SK-N-SH (cell line): ENCODE measurements around the gene FAM209A. TPM values are rescaled to one million over a fixed set of nuclear protein-coding genes. Genes with fewer than 3 reads are reported as not detected.

Experiments
- CTCF ChIA-PET: fragments of 300-600, 350-600 bp; formaldehyde crosslinking; extraction: SDS; loops from one replicate; lab custom pipeline; 2021; lab: Yijun Ruan, JAX
- POLR2A ChIA-PET: fragments of 350-600 bp; sonication (Branson Sonifier 250); formaldehyde crosslinking; extraction: SDS; loops from one replicate; lab custom pipeline; 2020; ENCODE audit warnings: antibody characterized with exemption, inconsistent platforms; lab: Yijun Ruan, JAX
- DNase-seq: peaks from one replicate; pipeline ENCODE4 v3.0.0; 2012
- H2AFZ ChIP-seq: fragments of 200-600 bp; sonication (generic); 2 replicates; pipeline ENCODE4 v1.8.1; 2016; ENCODE audit warnings: antibody characterized with exemption, mild to moderate bottlenecking, low read depth
- H3F3A ChIP-seq: fragments of 200-600 bp; sonication (generic); replicated peaks from 2 replicates; pipeline ENCODE3; 2016; ENCODE audit warnings: antibody characterized with exemption, mild to moderate bottlenecking; ENCODE audit not compliant: insufficient read depth
- H3K27ac ChIP-seq, 2 experiments: fragments of 200-500 bp in 1 of 2; fragments of 200-600 bp in 1 of 2; sonication (Bioruptor generic) in 1 of 2; sonication (generic), shearing (Covaris generic) in 1 of 2; 2 replicates each; pipeline versions ENCODE4 v1.5.1 to v1.6.1; 2014 to 2016; ENCODE audit warnings: low read depth in 2 of 2, inconsistent platforms in 1 of 2, low read length in 1 of 2, mild to moderate bottlenecking in 1 of 2, mixed read lengths in 1 of 2
- H3K27me3 ChIP-seq: fragments of 200-600 bp; sonication (generic), shearing (Covaris generic); 2 replicates; pipeline ENCODE4 v1.6.1; 2016; ENCODE audit warnings: mixed run types; ENCODE audit not compliant: insufficient read depth
- H3K36me3 ChIP-seq, 2 experiments: fragments of 200-500 bp in 1 of 2; fragments of 200-600 bp in 1 of 2; sonication (Bioruptor generic) in 1 of 2; sonication (generic) in 1 of 2; replicated peaks in 1 of 2; 2 replicates each; pipeline versions ENCODE3 to v1.5.1; 2014 to 2016; ENCODE audit warnings: low read length in 1 of 2, mild to moderate bottlenecking in 1 of 2; ENCODE audit not compliant: insufficient read depth in 2 of 2, control insufficient read depth in 1 of 2
- H3K4me1 ChIP-seq, 2 experiments: fragments of 200-500 bp in 1 of 2; fragments of 200-600 bp in 1 of 2; sonication (Bioruptor generic) in 1 of 2; sonication (generic), shearing (Covaris generic) in 1 of 2; 2 replicates each; pipeline versions ENCODE4 v1.5.1 to v1.6.1; 2014 to 2016; ENCODE audit warnings: low read depth in 1 of 2, low read length in 1 of 2, mixed run types in 1 of 2; ENCODE audit not compliant: insufficient read depth in 2 of 2, control insufficient read depth in 1 of 2
- H3K4me2 ChIP-seq: fragments of 200-600 bp; sonication (generic), shearing (Covaris generic); 2 replicates; pipeline ENCODE4 v1.6.1; 2017; ENCODE audit warnings: mixed run types
- H3K4me3 ChIP-seq, 2 experiments: fragments of 200-500 bp in 1 of 2; fragments of 200-600 bp in 1 of 2; sonication (Bioruptor generic) in 1 of 2; sonication (generic), shearing (Covaris generic) in 1 of 2; 2 replicates each; pipeline versions ENCODE4 v1.5.1 to v1.8.1; 2014 to 2016; ENCODE audit warnings: low read depth in 2 of 2, inconsistent platforms in 1 of 2, low read length in 1 of 2, mild to moderate bottlenecking in 1 of 2, mixed read lengths in 1 of 2, moderate library complexity in 1 of 2
- H3K79me2 ChIP-seq: fragments of 200-600 bp; sonication (generic); 2 replicates; pipeline ENCODE4 v1.8.1; 2017; ENCODE audit warnings: mild to moderate bottlenecking; ENCODE audit not compliant: insufficient read depth
- H3K9ac ChIP-seq: fragments of 200-600 bp; sonication (generic); 2 replicates; pipeline ENCODE4 v1.6.1; 2017; ENCODE audit warnings: mixed run types
- H3K9me2 ChIP-seq: fragments of 200-600 bp; sonication (generic); 2 replicates; pipeline ENCODE4 v1.6.1; 2017; ENCODE audit warnings: mixed run types
- H3K9me3 ChIP-seq: fragments of 200-600 bp; sonication (generic); 2 replicates; pipeline ENCODE4 v1.6.1; 2017; ENCODE audit warnings: mixed run types, mild to moderate bottlenecking, moderate library complexity
- H4K20me1 ChIP-seq: fragments of 200-600 bp; sonication (generic); 2 replicates; pipeline ENCODE4 v1.6.1; 2017; ENCODE audit warnings: mild to moderate bottlenecking, mixed run types; ENCODE audit not compliant: insufficient read depth
- EZH2phosphoT487 ChIP-seq: fragments of 200-600 bp; sonication (generic); IDR thresholded peaks from 2 replicates; pipeline ENCODE4 v1.6.1; 2017; ENCODE audit warnings: low read depth, mixed run types, mild to moderate bottlenecking, antibody characterized with exemption, moderate library complexity, borderline replicate concordance
- FOSL2 ChIP-seq: IDR thresholded peaks from 2 replicates; pipeline ENCODE4 v1.4.0; 2012; ENCODE audit warnings: low read depth, mild to moderate bottlenecking, moderate library complexity, borderline replicate concordance
- FOXM1 ChIP-seq: IDR thresholded peaks from 2 replicates; pipeline ENCODE4 v1.4.0; 2012; ENCODE audit warnings: low read depth, mild to moderate bottlenecking
- GATA2 ChIP-seq: sonication (generic); formaldehyde crosslinking; IDR thresholded peaks from 2 replicates; pipeline ENCODE4 v1.5.0; 2020; ENCODE audit warnings: mild to moderate bottlenecking, missing genetic modification reagents
- RAD21 ChIP-seq: IDR thresholded peaks from 2 replicates; pipeline ENCODE4 v1.6.1; 2012; ENCODE audit warnings: mild to moderate bottlenecking, low read length
- RCOR1 ChIP-seq: fragments of 150-350 bp; IDR thresholded peaks from 2 replicates; pipeline ENCODE4 v1.6.1; 2017; ENCODE audit warnings: antibody characterized with exemption, low read length
- RFX5 ChIP-seq: IDR thresholded peaks from 2 replicates; pipeline ENCODE4 v1.6.1; 2012; ENCODE audit warnings: mild to moderate bottlenecking, improper control_type of control experiment, low read length
- RXRA ChIP-seq: IDR thresholded peaks from 2 replicates; pipeline ENCODE4 v1.4.0; 2012; ENCODE audit warnings: low read depth, mild to moderate bottlenecking, borderline replicate concordance
- SMC3 ChIP-seq: IDR thresholded peaks from 2 replicates; pipeline ENCODE4 v1.6.1; 2012; ENCODE audit warnings: low read depth, low read length, improper control_type of control experiment
- TCF12 ChIP-seq: IDR thresholded peaks from 2 replicates; pipeline ENCODE4 v1.4.0; 2012
- TEAD4 ChIP-seq: IDR thresholded peaks from 2 replicates; pipeline ENCODE4 v1.4.0; 2012; ENCODE audit warnings: mild to moderate bottlenecking, borderline replicate concordance; ENCODE audit not compliant: insufficient read depth
- YY1 ChIP-seq: IDR thresholded peaks from 2 replicates; pipeline ENCODE4 v1.4.0; 2012; ENCODE audit warnings: low read depth, mild to moderate bottlenecking
- WGBS: methylation state at CpG from one replicate; pipeline ENCODE4 v1.1.6; 2017; ENCODE audit warnings: low lambda C conversion rate; 5-methylcytosine and 5-hydroxymethylcytosine counted together
- polyA plus RNA-seq, 3 experiments: library from polyadenylated mRNA; depleted of rRNA; stranded (reverse); fragments of >200 nt; gene quantifications; 2 replicates each; pipeline ENCODE4 v1.2.3, GENCODE V29; 2012
- TF ChIP-seq, protein P1 (sequence below): IDR thresholded peaks from 2 replicates; pipeline ENCODE4 v1.4.0; 2012; ENCODE audit warnings: low read depth, borderline replicate concordance
- TF ChIP-seq, protein P2 (sequence below): IDR thresholded peaks from 2 replicates; pipeline ENCODE4; 2012
- TF ChIP-seq, protein P3 (sequence below): fragments of 150-350 bp; IDR thresholded peaks from 2 replicates; pipeline ENCODE4 v1.6.1; 2017; ENCODE audit warnings: antibody characterized with exemption, low read length, low read depth, borderline replicate concordance
- TF ChIP-seq, protein P4 (sequence below): fragments of 200-600 bp; sonication (generic); IDR thresholded peaks from 2 replicates; pipeline ENCODE4 v1.6.1; 2017; ENCODE audit warnings: antibody characterized with exemption, mild to moderate bottlenecking, moderate library complexity
- TF ChIP-seq, protein P5 (sequence below): IDR thresholded peaks from 2 replicates; pipeline ENCODE4 v1.4.0; 2012; ENCODE audit warnings: low read depth, borderline replicate concordance
- TF ChIP-seq, protein P6 (sequence below): IDR thresholded peaks from 2 replicates; pipeline ENCODE4 v1.4.0; 2012; ENCODE audit warnings: low read depth

Gene FAM209A
- polyA plus RNA-seq, 1 of the 3 experiments (the other 2 are of a cell fraction), result not detected

DNA sequence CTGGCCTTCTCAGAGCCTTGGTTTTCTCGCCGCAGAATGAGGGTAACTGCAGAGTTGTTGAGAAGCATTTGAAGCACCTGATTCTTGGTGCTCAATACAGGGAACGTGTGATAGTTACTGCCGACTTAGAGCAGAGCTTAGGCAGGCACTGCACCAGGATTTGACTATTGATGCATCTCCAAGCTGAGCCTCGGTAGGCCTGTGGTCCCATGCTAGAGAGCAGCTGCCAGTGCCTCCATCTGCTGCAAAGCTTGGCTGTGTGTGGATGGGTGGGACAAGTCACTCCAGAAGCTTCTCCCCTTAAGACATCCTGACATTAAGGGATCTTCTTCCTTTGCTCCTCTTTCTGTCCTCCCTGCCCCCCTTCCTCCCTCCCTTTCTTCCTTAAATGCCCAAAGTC is 49.4 kb downstream of the FAM209A start (continued):
- TF ChIP-seq GATA2 (CRISPR knock-in tag), result no peak
- TF ChIP-seq RXRA, result no peak
- TF ChIP-seq, protein P1, sequence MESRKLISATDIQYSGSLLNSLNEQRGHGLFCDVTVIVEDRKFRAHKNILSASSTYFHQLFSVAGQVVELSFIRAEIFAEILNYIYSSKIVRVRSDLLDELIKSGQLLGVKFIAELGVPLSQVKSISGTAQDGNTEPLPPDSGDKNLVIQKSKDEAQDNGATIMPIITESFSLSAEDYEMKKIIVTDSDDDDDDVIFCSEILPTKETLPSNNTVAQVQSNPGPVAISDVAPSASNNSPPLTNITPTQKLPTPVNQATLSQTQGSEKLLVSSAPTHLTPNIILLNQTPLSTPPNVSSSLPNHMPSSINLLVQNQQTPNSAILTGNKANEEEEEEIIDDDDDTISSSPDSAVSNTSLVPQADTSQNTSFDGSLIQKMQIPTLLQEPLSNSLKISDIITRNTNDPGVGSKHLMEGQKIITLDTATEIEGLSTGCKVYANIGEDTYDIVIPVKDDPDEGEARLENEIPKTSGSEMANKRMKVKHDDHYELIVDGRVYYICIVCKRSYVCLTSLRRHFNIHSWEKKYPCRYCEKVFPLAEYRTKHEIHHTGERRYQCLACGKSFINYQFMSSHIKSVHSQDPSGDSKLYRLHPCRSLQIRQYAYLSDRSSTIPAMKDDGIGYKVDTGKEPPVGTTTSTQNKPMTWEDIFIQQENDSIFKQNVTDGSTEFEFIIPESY, result no peak
- TF ChIP-seq TEAD4, result no peak
- no peak for TF ChIP-seq EZH2phosphoT487
- TF ChIP-seq, protein P2, sequence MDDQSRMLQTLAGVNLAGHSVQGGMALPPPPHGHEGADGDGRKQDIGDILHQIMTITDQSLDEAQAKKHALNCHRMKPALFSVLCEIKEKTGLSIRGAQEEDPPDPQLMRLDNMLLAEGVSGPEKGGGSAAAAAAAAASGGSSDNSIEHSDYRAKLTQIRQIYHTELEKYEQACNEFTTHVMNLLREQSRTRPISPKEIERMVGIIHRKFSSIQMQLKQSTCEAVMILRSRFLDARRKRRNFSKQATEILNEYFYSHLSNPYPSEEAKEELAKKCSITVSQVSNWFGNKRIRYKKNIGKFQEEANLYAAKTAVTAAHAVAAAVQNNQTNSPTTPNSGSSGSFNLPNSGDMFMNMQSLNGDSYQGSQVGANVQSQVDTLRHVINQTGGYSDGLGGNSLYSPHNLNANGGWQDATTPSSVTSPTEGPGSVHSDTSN, result no peak
- no peak for TF ChIP-seq SMC3
- no peak for TF ChIP-seq RFX5
- TF ChIP-seq, protein P3, sequence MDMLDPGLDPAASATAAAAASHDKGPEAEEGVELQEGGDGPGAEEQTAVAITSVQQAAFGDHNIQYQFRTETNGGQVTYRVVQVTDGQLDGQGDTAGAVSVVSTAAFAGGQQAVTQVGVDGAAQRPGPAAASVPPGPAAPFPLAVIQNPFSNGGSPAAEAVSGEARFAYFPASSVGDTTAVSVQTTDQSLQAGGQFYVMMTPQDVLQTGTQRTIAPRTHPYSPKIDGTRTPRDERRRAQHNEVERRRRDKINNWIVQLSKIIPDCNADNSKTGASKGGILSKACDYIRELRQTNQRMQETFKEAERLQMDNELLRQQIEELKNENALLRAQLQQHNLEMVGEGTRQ, result no peak
- TF ChIP-seq, all 33 proteins: peak for 0

DNA sequence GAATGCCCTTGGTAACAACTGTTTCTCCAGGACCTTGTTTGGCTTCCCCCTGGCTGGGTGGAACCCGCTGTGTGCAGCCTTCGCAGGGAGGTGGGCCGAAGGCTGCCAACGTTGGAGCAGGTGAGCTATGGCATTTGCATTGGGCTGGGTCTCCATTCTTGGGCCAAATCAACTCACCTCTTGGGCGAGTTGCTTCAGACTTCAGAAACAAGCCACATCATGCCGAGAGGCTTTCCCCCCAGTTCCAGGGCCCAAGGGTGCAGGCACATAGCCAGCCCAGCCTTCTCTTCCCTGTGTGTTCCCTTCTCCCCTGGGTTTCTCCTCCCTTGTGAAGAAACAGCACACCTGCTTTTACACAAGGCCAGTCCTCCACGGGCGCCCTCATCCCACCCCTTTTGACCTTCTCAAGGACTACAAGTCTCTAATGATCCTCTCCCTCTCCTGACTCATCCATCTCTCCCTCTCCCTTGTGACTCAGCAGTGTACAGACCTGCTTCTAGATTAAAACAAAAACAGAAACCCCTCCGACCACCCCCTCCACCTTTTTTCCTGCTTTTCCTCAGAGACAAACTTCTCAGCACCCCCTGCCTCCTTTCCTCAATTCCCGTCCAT is 50.1 kb downstream of the FAM209A start:
- no peak for DNase-seq
- H3K9me3 ChIP-seq, result no peaks in the 10 kb centered on the region
- no peak overlapping the region for H2AFZ ChIP-seq
- H3K27me3 ChIP-seq, result peaks cover 31% of the 10 kb centered on the region; the same call in 1 of the 2 replicates
- no peaks in the 10 kb centered on the region for H3F3A ChIP-seq
- POLR2A ChIA-PET, result no interaction called here
- TF ChIP-seq RCOR1 (no peak), RXRA (no peak), GATA2 (CRISPR knock-in tag) (no peak), TEAD4 (no peak), RAD21 (no peak), YY1 (no peak), FOSL2 (no peak), FOXM1 (no peak), TCF12 (no peak)
- TF ChIP-seq, protein P4, sequence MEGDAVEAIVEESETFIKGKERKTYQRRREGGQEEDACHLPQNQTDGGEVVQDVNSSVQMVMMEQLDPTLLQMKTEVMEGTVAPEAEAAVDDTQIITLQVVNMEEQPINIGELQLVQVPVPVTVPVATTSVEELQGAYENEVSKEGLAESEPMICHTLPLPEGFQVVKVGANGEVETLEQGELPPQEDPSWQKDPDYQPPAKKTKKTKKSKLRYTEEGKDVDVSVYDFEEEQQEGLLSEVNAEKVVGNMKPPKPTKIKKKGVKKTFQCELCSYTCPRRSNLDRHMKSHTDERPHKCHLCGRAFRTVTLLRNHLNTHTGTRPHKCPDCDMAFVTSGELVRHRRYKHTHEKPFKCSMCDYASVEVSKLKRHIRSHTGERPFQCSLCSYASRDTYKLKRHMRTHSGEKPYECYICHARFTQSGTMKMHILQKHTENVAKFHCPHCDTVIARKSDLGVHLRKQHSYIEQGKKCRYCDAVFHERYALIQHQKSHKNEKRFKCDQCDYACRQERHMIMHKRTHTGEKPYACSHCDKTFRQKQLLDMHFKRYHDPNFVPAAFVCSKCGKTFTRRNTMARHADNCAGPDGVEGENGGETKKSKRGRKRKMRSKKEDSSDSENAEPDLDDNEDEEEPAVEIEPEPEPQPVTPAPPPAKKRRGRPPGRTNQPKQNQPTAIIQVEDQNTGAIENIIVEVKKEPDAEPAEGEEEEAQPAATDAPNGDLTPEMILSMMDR, result no peak
- TF ChIP-seq, protein P1, result no peak
- TF ChIP-seq, protein P5, sequence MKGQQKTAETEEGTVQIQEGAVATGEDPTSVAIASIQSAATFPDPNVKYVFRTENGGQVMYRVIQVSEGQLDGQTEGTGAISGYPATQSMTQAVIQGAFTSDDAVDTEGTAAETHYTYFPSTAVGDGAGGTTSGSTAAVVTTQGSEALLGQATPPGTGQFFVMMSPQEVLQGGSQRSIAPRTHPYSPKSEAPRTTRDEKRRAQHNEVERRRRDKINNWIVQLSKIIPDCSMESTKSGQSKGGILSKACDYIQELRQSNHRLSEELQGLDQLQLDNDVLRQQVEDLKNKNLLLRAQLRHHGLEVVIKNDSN, result no peak
- TF ChIP-seq, protein P6, sequence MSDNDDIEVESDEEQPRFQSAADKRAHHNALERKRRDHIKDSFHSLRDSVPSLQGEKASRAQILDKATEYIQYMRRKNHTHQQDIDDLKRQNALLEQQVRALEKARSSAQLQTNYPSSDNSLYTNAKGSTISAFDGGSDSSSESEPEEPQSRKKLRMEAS, result no peak
- no peaks in the 10 kb centered on the region for H3K4me1 ChIP-seq
- no peaks in the 10 kb centered on the region for H3K36me3 ChIP-seq
- 22% methylated on average over 8 of the region's 10 CpGs for WGBS
- no peak overlapping the region for H3K27ac ChIP-seq
- no peak overlapping the region for H3K4me2 ChIP-seq
- H4K20me1 ChIP-seq, result no peaks in the 10 kb centered on the region
- H3K79me2 ChIP-seq, result no peaks in the 10 kb centered on the region
- H3K4me3 ChIP-seq, result no peak overlapping the region
- no peak overlapping the region for H3K9ac ChIP-seq
- no peaks in the 10 kb centered on the region for H3K9me2 ChIP-seq
- CTCF ChIA-PET, result interaction anchor here (1.0 kb wide), 1 partner anchor 24 kb away, joined by 3 read pairs; no protein-coding TSS in a partner anchor
